ENCODE results near the gene ZSCAN9.

ZSCAN9 gene

GRCh38 chr6:28252009-28252975, 27.2 kb downstream of the ZSCAN9 start, which contains the start of gene ZKSCAN4:
Gene ZKSCAN4 (minus strand): TSS chr6:28252269. CDS start chr6:28251980, 289 bp downstream.
- no peak for TF ChIP-seq TCF12 (IDR thresholded peaks at IDR 0.05; ENCODE audit: low read depth)
- TF ChIP-seq TAF1 (IDR thresholded peaks at IDR 0.05; ENCODE audit: low read depth): peak; percentile 82; the same call in 1 of the 2 replicates
- TF ChIP-seq MAX (IDR thresholded peaks at IDR 0.05): peak; percentile 60; the same call in 1 of the 2 replicates
- TF ChIP-seq NFIC (IDR thresholded peaks at IDR 0.05): no peak

GRCh38 chr6:28254121-28254519, 29.0 kb downstream of the ZSCAN9 start:
- TF ChIP-seq MAX (IDR thresholded peaks at IDR 0.05) (no peak), TCF12 (IDR thresholded peaks at IDR 0.05; ENCODE audit: low read depth) (no peak), YY1 (IDR thresholded peaks at IDR 0.05; ENCODE audit: low read depth) (no peak)

- TF ChIP-seq RAD21 (IDR thresholded peaks at IDR 0.05; ENCODE audit: low read depth) (no peak), TCF12 (IDR thresholded peaks at IDR 0.05; ENCODE audit: low read depth) (no peak), FOXM1 (IDR thresholded peaks at IDR 0.05; ENCODE audit: borderline replicate concordance, low read depth) (no peak), TEAD4 (IDR thresholded peaks at IDR 0.05) (no peak)
Measured at GRCh38 chr6:28257042-28257441, 32.0 kb downstream of the ZSCAN9 start.

GRCh38 chr6:28258877-28259777, 34.1 kb downstream of the ZSCAN9 start, which contains the start of gene NKAPL:
Gene NKAPL (plus strand): TSS chr6:28259297. CDS start chr6:28259372, 75 bp downstream.
- TF ChIP-seq FOXM1 (IDR thresholded peaks at IDR 0.05; ENCODE audit: borderline replicate concordance, low read depth) (no peak), TAF1 (IDR thresholded peaks at IDR 0.05; ENCODE audit: low read depth) (no peak), MAX (IDR thresholded peaks at IDR 0.05) (no peak), CEBPB (IDR thresholded peaks at IDR 0.05) (no peak), EP300 (IDR thresholded peaks at IDR 0.05; ENCODE audit: borderline replicate concordance) (no peak), CREB1 (IDR thresholded peaks at IDR 0.05; ENCODE audit: low read depth) (no peak), NFIC (IDR thresholded peaks at IDR 0.05) (no peak), REST (IDR thresholded peaks at IDR 0.05; ENCODE audit: low read depth) (no peak)

GRCh38 chr6:28263922-28264321, 38.8 kb downstream of the ZSCAN9 start:
- TF ChIP-seq USF1 (IDR thresholded peaks at IDR 0.05) (no peak), TCF12 (IDR thresholded peaks at IDR 0.05; ENCODE audit: low read depth) (no peak), CREB1 (IDR thresholded peaks at IDR 0.05; ENCODE audit: low read depth) (no peak), TAF1 (IDR thresholded peaks at IDR 0.05; ENCODE audit: low read depth) (no peak), MAX (IDR thresholded peaks at IDR 0.05) (no peak), TEAD4 (IDR thresholded peaks at IDR 0.05) (no peak), CEBPB (IDR thresholded peaks at IDR 0.05) (no peak), EP300 (IDR thresholded peaks at IDR 0.05; ENCODE audit: borderline replicate concordance) (no peak), EGR1 (IDR thresholded peaks at IDR 0.05) (no peak), NFIC (IDR thresholded peaks at IDR 0.05) (no peak)

GRCh38 chr6:28264834-28265401, 39.8 kb downstream of the ZSCAN9 start:
- no peak for TF ChIP-seq NFIC (IDR thresholded peaks at IDR 0.05)
- no peak for TF ChIP-seq TEAD4 (IDR thresholded peaks at IDR 0.05)
- TF ChIP-seq MAX (IDR thresholded peaks at IDR 0.05): no peak
- no peak for TF ChIP-seq CREB1 (IDR thresholded peaks at IDR 0.05; ENCODE audit: low read depth)
- no peak for TF ChIP-seq EP300 (IDR thresholded peaks at IDR 0.05; ENCODE audit: borderline replicate concordance)
- TF ChIP-seq TCF12 (IDR thresholded peaks at IDR 0.05; ENCODE audit: low read depth): no peak
- TF ChIP-seq CEBPB (IDR thresholded peaks at IDR 0.05): no peak

- TF ChIP-seq TEAD4 (IDR thresholded peaks at IDR 0.05) (no peak), RAD21 (IDR thresholded peaks at IDR 0.05; ENCODE audit: low read depth) (no peak), EP300 (IDR thresholded peaks at IDR 0.05; ENCODE audit: borderline replicate concordance) (no peak), CEBPB (IDR thresholded peaks at IDR 0.05) (no peak), FOXM1 (IDR thresholded peaks at IDR 0.05; ENCODE audit: borderline replicate concordance, low read depth) (no peak), NFIC (IDR thresholded peaks at IDR 0.05) (no peak), USF1 (IDR thresholded peaks at IDR 0.05) (no peak), REST (IDR thresholded peaks at IDR 0.05; ENCODE audit: low read depth) (no peak), CREB1 (IDR thresholded peaks at IDR 0.05; ENCODE audit: low read depth) (no peak), ZBTB7A (IDR thresholded peaks at IDR 0.05; ENCODE audit: low read depth) (no peak), MAX (IDR thresholded peaks at IDR 0.05) (no peak), YY1 (IDR thresholded peaks at IDR 0.05; ENCODE audit: low read depth) (no peak), EGR1 (IDR thresholded peaks at IDR 0.05) (no peak), TAF1 (IDR thresholded peaks at IDR 0.05; ENCODE audit: low read depth) (no peak), TCF12 (IDR thresholded peaks at IDR 0.05; ENCODE audit: low read depth) (no peak)
Measured at GRCh38 chr6:28266563-28266961, 41.5 kb downstream of the ZSCAN9 start.

All from Ishikawa (cell line).